NT2/D1 (cell line): ENCODE measurements around the gene RBM4.

Experiments
- DNase-seq: peaks from one replicate; pipeline ENCODE4 v3.0.0-alpha.2; 2011; ENCODE audit warnings: low read depth, low spot score
- H3K27me3 ChIP-seq: 2 replicates; pipeline ENCODE4 v1.6.0; 2011; ENCODE audit warnings: mild to moderate bottlenecking; ENCODE audit not compliant: insufficient read length, insufficient read depth
- H3K36me3 ChIP-seq: 2 replicates; pipeline ENCODE4 v1.6.1; 2011; ENCODE audit warnings: mild to moderate bottlenecking, low read length, mixed read lengths; ENCODE audit not compliant: insufficient read depth, insufficient read length
- H3K4me1 ChIP-seq: 2 replicates; pipeline ENCODE4 v1.5.1; 2011; ENCODE audit not compliant: insufficient read depth, insufficient read length
- H3K4me3 ChIP-seq: 2 replicates; pipeline ENCODE4 v1.5.1; 2011; ENCODE audit warnings: low read depth; ENCODE audit not compliant: insufficient read length
- H3K9ac ChIP-seq: 2 replicates; pipeline ENCODE4 v1.6.0; 2011; ENCODE audit warnings: low read depth; ENCODE audit not compliant: insufficient read length
- H3K9me3 ChIP-seq: 2 replicates; pipeline ENCODE4 v1.5.1; 2011; ENCODE audit warnings: mild to moderate bottlenecking, low read length; ENCODE audit not compliant: insufficient read depth
- SUZ12 ChIP-seq: IDR thresholded peaks from 2 replicates; pipeline ENCODE4 v1.6.1; 2011; ENCODE audit not compliant: insufficient read length, insufficient read depth; ENCODE audit errors: extremely low read depth
- YY1 ChIP-seq: IDR thresholded peaks from 2 replicates; pipeline ENCODE4 v1.6.1; 2011; ENCODE audit not compliant: insufficient read length, insufficient read depth
- ZNF274 ChIP-seq: IDR thresholded peaks from 2 replicates; pipeline ENCODE4 v1.6.1; 2011; ENCODE audit warnings: mild to moderate bottlenecking, low read depth, low read length

Gene RBM4

GRCh38 chr11:66693356-66694055 lies 55.0 kb downstream of the RBM4 start:
- Histone ChIP-seq H3K4me1 (peaks cover 4% of the 10 kb centered on the region), H3K9me3 (no peaks in the 10 kb centered on the region), H3K9ac (no peak overlapping the region), H3K36me3 (peaks cover 87% of the 10 kb centered on the region), H3K4me3 (no peak overlapping the region), H3K27me3 (no peaks in the 10 kb centered on the region)
- no peak for DNase-seq
- no peak for TF ChIP-seq SUZ12

- H3K9me3 ChIP-seq, result no peaks in the 10 kb centered on the region
- peak overlapping the region; percentile 1 for H3K9ac ChIP-seq
- no peaks in the 10 kb centered on the region for H3K27me3 ChIP-seq
- H3K4me3 ChIP-seq, result no peak overlapping the region
- TF ChIP-seq SUZ12 (no peak), ZNF274 (no peak), YY1 (no peak)
- H3K36me3 ChIP-seq, result peaks cover 87% of the 10 kb centered on the region
- H3K4me1 ChIP-seq, result peaks cover 4% of the 10 kb centered on the region
- no peak for DNase-seq
Observed at GRCh38 chr11:66694056-66694410, 55.5 kb downstream of the RBM4 start.

GRCh38 chr11:66694732-66695207 lies 56.3 kb downstream of the RBM4 start:
- H3K36me3 ChIP-seq, result peaks cover 88% of the 10 kb centered on the region
- TF ChIP-seq SUZ12 (no peak), YY1 (no peak), ZNF274 (no peak)
- H3K4me3 ChIP-seq, result no peak overlapping the region
- no peaks in the 10 kb centered on the region for H3K27me3 ChIP-seq
- H3K9me3 ChIP-seq, result no peaks in the 10 kb centered on the region
- peaks cover 3% of the 10 kb centered on the region for H3K4me1 ChIP-seq
- no peak overlapping the region for H3K9ac ChIP-seq
- DNase-seq, result peak; percentile 91
